ENCODE data around the gene CDH23.

Gene CDH23

GRCh38 chr10:71719042-71719441 lies 322.3 kb downstream of the CDH23 start:
- DNase-seq (ENCODE audit: low read depth in 2 of 2, low spot score in 1 of 2) = no peak

DNA sequence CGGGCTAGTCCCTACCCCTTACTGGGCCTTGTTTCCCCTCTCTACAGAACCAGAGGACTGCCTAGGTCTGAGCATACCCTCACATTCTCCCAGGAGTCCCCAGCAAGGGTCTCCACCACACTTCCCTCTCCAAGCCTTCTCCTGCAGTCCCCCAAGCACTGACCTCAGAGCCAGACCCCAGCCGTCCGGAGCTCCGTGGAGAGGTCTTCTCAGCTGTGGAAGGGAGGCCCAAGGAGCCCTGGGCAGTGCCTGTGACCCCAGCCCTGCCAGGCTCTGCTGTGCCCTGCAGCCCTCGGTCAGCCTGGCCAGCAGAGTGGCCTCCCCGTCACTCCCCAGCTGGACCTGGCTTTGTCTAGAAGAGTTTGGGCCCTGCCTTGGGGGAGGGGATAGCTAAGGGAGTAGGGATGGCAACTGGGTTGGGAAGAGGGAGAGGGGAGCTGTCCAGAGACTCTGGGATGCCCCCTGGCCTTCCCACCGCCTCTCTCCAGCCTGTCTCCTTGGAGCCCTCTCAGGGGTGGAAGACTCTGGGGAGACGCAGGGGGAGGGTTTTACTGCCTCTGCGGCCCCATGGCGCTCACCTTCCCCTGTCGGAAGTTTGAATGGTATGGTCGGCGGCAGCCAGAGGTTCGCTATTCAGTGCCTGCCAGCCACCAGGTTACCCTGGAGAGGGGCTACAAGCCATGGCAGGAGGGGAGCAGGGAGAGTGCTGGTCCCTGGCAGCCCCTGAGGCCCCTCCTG lies 322.9 kb downstream of the CDH23 start, which contains the start of gene C10orf105:
C10orf105 (minus strand) TSS at position 315 of the 738 bp plus-strand sequence. CDS start 3,441 bp downstream, outside the sequence.
- no peak for DNase-seq (ENCODE audit: low read depth in 2 of 2, low spot score in 1 of 2)

DNA sequence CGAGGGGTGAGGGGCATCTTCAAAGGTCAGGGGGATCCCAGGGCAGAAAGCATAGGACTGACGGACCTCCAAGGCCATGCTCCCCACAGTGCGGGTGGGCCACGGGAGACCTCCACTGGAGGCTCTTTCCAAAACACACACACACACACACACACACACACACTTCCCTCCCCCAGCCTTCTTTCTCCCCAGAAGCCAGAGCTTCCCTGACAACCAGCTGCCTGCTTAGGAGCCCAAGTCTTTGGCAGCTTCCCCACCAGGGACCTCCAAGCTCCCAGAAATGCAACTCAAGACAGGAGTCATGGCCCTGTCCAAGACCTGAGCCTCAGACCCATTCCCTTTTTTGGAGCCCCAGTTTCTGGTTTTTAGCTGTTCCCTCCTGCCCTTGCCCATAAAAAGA lies 323.6 kb downstream of the CDH23 start:
- no peak for DNase-seq (ENCODE audit: low read depth in 2 of 2, low spot score in 1 of 2)

DNA sequence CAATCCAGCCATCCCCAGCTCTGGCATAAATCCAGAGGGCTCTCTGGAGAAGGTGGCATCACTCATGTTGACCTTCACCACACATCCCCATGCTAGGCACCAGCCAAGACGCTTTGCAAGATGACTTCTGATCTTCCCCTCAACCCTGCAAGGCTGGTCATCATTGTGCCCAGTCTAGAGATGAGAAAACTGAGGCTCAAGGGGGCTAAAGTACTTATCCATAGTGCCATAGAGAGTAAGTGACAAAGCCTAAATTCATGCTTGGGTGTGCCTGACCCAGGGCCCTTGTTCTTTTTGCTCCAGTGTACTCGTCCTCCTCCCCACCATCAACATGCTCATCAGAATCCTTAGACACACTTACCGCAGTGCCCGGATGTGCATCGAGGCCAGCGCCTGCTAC lies 324.6 kb downstream of the CDH23 start:
- DNase-seq (ENCODE audit: low read depth in 2 of 2, low spot score in 1 of 2) = no peak

GRCh38 chr10:71722849-71723248 lies 326.1 kb downstream of the CDH23 start:
- no peak for DNase-seq (ENCODE audit: low read depth in 2 of 2, low spot score in 1 of 2)

DNA sequence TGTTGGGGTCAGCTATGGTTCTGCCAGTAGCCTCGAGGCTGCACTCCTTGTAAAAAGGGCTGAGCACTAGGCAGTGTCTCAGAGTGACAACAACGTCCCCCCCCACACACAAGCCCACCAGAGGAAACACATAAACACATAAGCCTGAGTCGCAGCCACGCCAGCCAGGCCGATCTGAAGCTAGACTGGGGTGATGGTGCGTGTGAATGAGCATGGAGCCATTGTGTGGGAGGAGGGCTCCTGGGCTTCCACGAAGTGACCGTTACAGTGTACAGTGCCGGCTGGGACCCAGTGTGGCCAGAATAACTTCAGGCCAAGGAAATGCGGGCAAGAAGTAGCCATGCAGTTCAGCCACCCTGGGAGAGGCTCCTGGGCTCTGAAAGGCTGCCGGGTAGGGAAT lies 326.6 kb downstream of the CDH23 start:
- DNase-seq (ENCODE audit: low read depth in 2 of 2, low spot score in 1 of 2) = no peak

DNA sequence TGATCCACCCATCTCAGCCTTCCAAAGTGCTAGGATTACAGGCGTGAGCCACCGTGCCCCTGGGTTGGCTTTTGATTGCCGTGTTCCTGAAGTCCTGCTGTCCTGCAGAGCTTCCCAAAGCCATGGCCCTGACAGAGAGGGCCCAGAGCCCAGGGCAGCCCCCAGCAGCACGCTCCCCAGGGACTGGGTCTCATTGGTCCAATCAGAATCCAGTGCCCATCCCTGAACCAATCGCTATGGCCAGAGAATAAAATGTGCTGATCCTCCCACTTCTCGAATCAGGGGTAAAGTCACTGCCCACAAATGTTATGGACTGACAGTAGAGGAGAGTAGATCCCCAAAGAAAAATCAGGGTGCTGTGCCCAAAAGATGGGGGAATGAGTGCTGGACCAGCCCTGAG lies 327.8 kb downstream of the CDH23 start:
- DNase-seq (ENCODE audit: low read depth in 2 of 2, low spot score in 1 of 2) = no peak

GRCh38 chr10:71725249-71725648 lies 328.5 kb downstream of the CDH23 start:
- DNase-seq (ENCODE audit: low read depth in 2 of 2, low spot score in 1 of 2) = no peak

GRCh38 chr10:71725998-71726579 lies 329.4 kb downstream of the CDH23 start:
- DNase-seq (ENCODE audit: low read depth in 2 of 2, low spot score in 1 of 2) = peak; percentile 56 to 73

DNA sequence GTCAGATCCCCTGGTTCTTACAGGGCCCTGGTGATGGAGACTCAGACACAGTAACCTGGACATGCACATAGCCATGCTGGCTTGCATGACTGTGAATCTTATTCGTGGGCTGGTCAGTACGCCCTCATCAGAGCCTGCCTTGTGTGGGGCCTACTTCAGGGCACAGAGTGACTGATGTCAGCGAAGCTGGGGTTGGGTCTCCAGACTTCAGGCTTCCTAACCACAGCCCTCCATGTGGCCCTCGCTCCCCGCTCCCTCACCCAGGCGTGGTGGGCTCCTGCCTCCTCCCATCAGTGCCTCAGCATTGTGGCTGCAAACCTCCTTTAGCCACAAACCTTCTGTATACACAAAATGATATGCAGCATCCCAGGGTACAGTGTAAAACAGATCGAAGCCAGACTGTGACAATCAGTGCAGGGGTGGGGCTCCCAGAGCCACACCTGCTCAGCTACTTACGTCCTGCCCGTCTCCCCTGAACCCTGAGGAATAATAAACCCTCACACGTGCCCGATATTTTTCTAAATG lies 329.9 kb downstream of the CDH23 start:
- peak in 1 of 2 donors; percentile 19 for DNase-seq (ENCODE audit: low read depth in 2 of 2, low spot score in 1 of 2)

- DNase-seq (ENCODE audit: low read depth in 2 of 2, low spot score in 1 of 2) = peak in 1 of 2 donors; percentile 43
Observed at GRCh38 chr10:71727105-71727737, 330.5 kb downstream of the CDH23 start.

- peak in 1 of 2 donors; percentile 26 for DNase-seq (ENCODE audit: low read depth in 2 of 2, low spot score in 1 of 2)
Observed at GRCh38 chr10:71727738-71728737, 331.3 kb downstream of the CDH23 start.

GRCh38 chr10:71729161-71729636 lies 332.5 kb downstream of the CDH23 start:
- no peak for DNase-seq (ENCODE audit: low read depth in 2 of 2, low spot score in 1 of 2)

GRCh38 chr10:71731791-71732190 lies 335.1 kb downstream of the CDH23 start:
- DNase-seq (ENCODE audit: low read depth in 2 of 2, low spot score in 1 of 2) = no peak

- no peak for DNase-seq (ENCODE audit: low read depth in 2 of 2, low spot score in 1 of 2)
Observed at GRCh38 chr10:71734797-71735196, 338.1 kb downstream of the CDH23 start.

- DNase-seq (ENCODE audit: low read depth in 2 of 2, low spot score in 1 of 2) = peak in 1 of 2 donors; percentile 36
Observed at GRCh38 chr10:71735709-71736569, 339.2 kb downstream of the CDH23 start.

- no peak for DNase-seq (ENCODE audit: low read depth in 2 of 2, low spot score in 1 of 2)
Observed at GRCh38 chr10:71736570-71736952, 339.8 kb downstream of the CDH23 start.

DNA sequence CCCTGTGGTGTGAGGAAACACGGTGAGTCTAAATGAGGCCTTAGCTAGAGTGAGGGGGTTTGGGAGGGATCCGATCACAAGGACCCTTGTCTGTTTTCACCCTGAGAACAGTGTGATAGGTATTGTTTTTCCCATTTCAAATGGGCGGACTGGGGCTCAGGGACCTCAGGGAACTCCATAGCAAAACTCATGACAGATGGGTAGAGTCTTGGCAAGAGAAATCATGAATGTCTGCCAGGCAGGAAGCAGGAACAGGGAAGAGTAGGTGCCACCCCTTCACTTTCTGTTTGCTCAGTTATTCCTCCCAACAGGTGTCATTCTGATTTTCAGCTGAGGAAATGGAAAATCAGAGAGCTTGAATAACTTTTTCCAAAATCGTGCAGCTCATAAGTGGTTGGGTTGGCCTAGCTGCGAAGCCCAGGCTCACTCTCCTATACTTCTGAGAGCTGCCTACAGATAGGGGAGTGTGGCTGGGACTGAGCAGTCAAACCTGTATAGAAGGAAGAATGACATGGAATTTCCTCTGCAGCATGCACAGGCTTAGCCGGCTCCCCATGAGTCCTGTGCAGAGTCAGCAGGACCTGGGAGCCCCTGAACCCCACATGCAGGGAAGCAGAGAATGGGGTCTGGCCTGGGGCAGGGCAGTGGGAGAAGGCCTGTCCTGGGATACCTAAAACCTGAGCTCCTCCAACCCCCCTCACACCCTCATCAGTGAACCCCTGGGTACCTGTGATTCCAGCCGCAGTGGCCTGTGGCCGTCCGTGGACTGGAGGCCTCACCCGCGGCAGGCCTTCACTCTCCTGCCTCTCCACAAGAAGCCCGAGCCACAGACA lies 340.5 kb downstream of the CDH23 start:
- no peak for DNase-seq (ENCODE audit: low read depth in 2 of 2, low spot score in 1 of 2)

DNA sequence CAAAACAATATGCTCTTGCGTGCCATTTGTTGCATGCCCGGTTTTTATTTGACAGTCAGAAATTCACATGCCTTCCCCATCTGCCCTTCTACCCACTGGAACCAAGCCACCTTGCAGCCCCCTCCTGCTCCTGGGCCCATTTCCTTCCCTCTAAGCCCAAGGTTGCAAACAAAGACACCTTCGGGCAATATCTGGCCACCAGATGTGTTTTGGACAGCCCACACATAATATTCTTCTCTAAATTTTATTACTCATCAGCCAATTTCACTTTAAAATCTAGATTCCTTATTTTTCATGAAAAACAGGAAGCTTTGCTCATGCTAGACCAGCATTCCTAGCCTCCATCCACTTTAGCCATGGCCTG lies 341.1 kb downstream of the CDH23 start:
- no peak for DNase-seq (ENCODE audit: low read depth in 2 of 2, low spot score in 1 of 2)
